GM10266 (cell line): ENCODE results near the gene ZBTB7C.

Experiments
- DNase-seq: peaks from one replicate; pipeline ENCODE4 v3.0.0; 2012; ENCODE audit errors: extremely low spot score
- TF ChIP-seq, protein P1 (sequence below): IDR thresholded peaks from 2 replicates; pipeline ENCODE4 v1.5.1; 2012; ENCODE audit warnings: mild to moderate bottlenecking, low read depth; ENCODE audit not compliant: control insufficient read depth, insufficient read depth; ENCODE audit errors: missing control alignments

ZBTB7C gene

GRCh38 chr18:48093104-48093503 lies 316.1 kb downstream of the ZBTB7C start:
- no peak for DNase-seq
- TF ChIP-seq, protein P1, sequence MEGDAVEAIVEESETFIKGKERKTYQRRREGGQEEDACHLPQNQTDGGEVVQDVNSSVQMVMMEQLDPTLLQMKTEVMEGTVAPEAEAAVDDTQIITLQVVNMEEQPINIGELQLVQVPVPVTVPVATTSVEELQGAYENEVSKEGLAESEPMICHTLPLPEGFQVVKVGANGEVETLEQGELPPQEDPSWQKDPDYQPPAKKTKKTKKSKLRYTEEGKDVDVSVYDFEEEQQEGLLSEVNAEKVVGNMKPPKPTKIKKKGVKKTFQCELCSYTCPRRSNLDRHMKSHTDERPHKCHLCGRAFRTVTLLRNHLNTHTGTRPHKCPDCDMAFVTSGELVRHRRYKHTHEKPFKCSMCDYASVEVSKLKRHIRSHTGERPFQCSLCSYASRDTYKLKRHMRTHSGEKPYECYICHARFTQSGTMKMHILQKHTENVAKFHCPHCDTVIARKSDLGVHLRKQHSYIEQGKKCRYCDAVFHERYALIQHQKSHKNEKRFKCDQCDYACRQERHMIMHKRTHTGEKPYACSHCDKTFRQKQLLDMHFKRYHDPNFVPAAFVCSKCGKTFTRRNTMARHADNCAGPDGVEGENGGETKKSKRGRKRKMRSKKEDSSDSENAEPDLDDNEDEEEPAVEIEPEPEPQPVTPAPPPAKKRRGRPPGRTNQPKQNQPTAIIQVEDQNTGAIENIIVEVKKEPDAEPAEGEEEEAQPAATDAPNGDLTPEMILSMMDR = no peak

DNA sequence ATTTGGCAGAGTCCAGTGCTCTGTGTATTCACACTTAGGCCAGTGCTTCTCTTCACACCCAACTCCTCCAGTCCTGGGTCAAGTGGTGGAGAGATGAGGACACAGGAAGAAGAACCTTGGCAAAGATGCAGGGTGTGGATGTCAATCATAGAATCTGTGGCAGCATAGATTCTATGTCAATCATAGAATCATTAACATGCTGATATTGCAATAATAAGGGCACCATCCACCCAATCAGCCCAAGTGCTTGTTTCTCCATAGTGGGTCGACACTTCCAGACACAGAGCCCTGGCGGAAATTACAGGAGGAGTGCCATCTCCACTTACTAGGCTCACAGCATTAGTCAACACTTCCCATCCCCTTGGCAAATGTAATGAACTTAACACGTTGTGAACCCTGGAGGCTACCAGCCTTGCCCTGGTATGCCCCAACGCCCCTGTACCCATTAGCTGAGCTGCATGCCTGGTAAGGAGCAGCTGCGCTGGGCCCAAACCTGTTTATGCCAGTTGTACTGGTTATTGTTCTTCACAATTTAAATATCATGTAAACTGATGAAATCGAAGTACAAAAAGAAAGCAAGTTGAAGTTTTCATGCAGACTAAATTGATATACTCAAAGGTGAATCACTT lies 317.2 kb downstream of the ZBTB7C start:
- no peak for DNase-seq
- TF ChIP-seq, protein P1 = no peak

GRCh38 chr18:48090702-48091101 lies 318.5 kb downstream of the ZBTB7C start:
- TF ChIP-seq, protein P1 = no peak
- no peak for DNase-seq

- no peak for DNase-seq
- TF ChIP-seq, protein P1 = no peak
These were observed 319.2 kb downstream of the ZBTB7C start for GRCh38 chr18:48090021-48090420.

DNA sequence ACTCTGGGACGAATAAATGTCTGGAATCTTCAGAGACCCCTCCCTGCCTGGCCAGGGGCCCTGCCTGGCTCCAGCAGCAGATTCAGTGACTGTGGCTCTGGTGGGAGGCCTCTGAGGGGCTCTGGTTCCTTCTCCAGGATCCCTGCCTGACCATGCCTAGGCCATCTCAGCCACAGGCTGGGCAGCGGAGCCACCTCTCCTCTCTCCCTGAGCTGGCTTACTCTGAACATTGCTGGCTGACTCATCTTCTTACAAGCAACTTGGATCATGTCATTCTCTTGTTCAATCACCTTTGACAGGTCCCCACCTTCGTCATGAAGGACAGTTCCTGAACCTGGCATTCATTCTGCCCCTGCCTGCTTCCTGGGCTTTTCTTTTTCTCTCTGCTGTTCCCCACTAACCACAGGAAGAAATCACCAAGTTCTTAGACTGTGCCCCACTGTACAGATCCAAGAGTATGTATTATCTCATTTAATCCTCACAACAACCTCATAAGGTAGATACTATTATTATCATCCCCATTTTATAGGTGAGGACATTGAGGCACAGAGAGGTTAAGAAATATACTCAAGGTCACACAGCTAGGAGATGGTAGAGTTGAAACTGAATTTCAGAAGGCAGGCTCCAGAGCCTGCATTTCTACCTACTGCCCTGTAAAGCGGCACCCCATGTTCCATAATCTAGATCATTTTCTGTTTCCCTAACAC lies 323.2 kb downstream of the ZBTB7C start:
- TF ChIP-seq, protein P1 = no peak
- DNase-seq = no peak

- no peak for DNase-seq
- TF ChIP-seq, protein P1 = no peak
These were observed 324.3 kb downstream of the ZBTB7C start for GRCh38 chr18:48084858-48085257.
